HEK293 (cell line): ENCODE results near the gene BST1.
A peak's percentile ranks its signal among the peaks of the same experiment; 100 is the strongest.

Experiments
- GLIS1 ChIP-seq: fragments of 450-650 bp; formaldehyde crosslinking; IDR thresholded peaks from 2 replicates; pipeline ENCODE4 v1.5.1; 2016; ENCODE audit warnings: missing biosample characterization, missing genetic modification characterization
- KLF1 ChIP-seq: fragments of 450-650 bp; formaldehyde crosslinking; IDR thresholded peaks from 2 replicates; pipeline ENCODE4 v1.5.1; 2016; ENCODE audit warnings: missing biosample characterization, missing genetic modification characterization
- MEIS1 ChIP-seq: sonication (generic); formaldehyde crosslinking; IDR thresholded peaks from 2 replicates; pipeline ENCODE4 v1.8.1; 2022; ENCODE audit warnings: missing genetic modification reagents, mild to moderate bottlenecking, borderline replicate concordance
- PRDM1 ChIP-seq: fragments of 450-650 bp; formaldehyde crosslinking; IDR thresholded peaks from 2 replicates; pipeline ENCODE4; 2016; ENCODE audit warnings: missing biosample characterization, missing genetic modification characterization
- PRDM10 ChIP-seq: fragments of 450-650 bp; formaldehyde crosslinking; IDR thresholded peaks from 2 replicates; pipeline ENCODE4 v1.5.1; 2016; ENCODE audit warnings: missing biosample characterization, missing genetic modification characterization
- SP3 ChIP-seq: fragments of 450-650 bp; formaldehyde crosslinking; IDR thresholded peaks from 2 replicates; pipeline ENCODE4 v1.5.1; 2016; ENCODE audit warnings: missing biosample characterization, missing genetic modification characterization
- YY1 ChIP-seq: fragments of 450-650 bp; formaldehyde crosslinking; IDR thresholded peaks from 2 replicates; pipeline ENCODE4 v1.5.1; 2018; ENCODE audit warnings: missing biosample characterization, missing genetic modification characterization
- ZFHX2 ChIP-seq: fragments of 450-650 bp; formaldehyde crosslinking; conservative IDR thresholded peaks from 2 replicates; pipeline ENCODE4 v1.5.1; 2016; ENCODE audit warnings: missing biosample characterization, missing genetic modification characterization
- ZNF132 ChIP-seq: fragments of 450-650 bp; formaldehyde crosslinking; IDR thresholded peaks from 2 replicates; pipeline ENCODE4 v1.5.1; 2017; ENCODE audit warnings: missing biosample characterization, missing genetic modification characterization, borderline replicate concordance
- ZNF16 ChIP-seq: fragments of 450-650 bp; formaldehyde crosslinking; IDR thresholded peaks from 2 replicates; pipeline ENCODE4 v1.5.1; 2016; ENCODE audit warnings: low read depth, missing biosample characterization, missing genetic modification characterization
- ZNF175 ChIP-seq: fragments of 450-650 bp; formaldehyde crosslinking; IDR thresholded peaks from 2 replicates; pipeline ENCODE4 v1.5.1; 2016; ENCODE audit warnings: missing biosample characterization, missing genetic modification characterization
- ZNF202 ChIP-seq: fragments of 450-650 bp; formaldehyde crosslinking; IDR thresholded peaks from 2 replicates; pipeline ENCODE4 v1.5.1; 2016; ENCODE audit warnings: missing biosample characterization, missing genetic modification characterization, borderline replicate concordance
- ZNF214 ChIP-seq: fragments of 450-650 bp; formaldehyde crosslinking; IDR thresholded peaks from 2 replicates; pipeline ENCODE4 v1.5.1; 2017; ENCODE audit warnings: missing biosample characterization, mild to moderate bottlenecking, missing genetic modification characterization, borderline replicate concordance
- ZNF223 ChIP-seq: fragments of 450-650 bp; formaldehyde crosslinking; IDR thresholded peaks from 2 replicates; pipeline ENCODE4 v1.5.1; 2016; ENCODE audit warnings: missing biosample characterization, missing genetic modification characterization
- ZNF311 ChIP-seq: fragments of 450-650 bp; formaldehyde crosslinking; IDR thresholded peaks from 2 replicates; pipeline ENCODE4 v1.5.1; 2017; ENCODE audit warnings: missing biosample characterization, missing genetic modification characterization, borderline replicate concordance
- ZNF366 ChIP-seq: fragments of 450-650 bp; formaldehyde crosslinking; conservative IDR thresholded peaks from 2 replicates; pipeline ENCODE4 v1.5.1; 2016; ENCODE audit warnings: missing biosample characterization, missing genetic modification characterization
- ZNF433 ChIP-seq: fragments of 450-650 bp; formaldehyde crosslinking; IDR thresholded peaks from 2 replicates; pipeline ENCODE4 v1.5.1; 2016; ENCODE audit warnings: missing biosample characterization, missing genetic modification characterization, low read depth
- ZNF48 ChIP-seq: fragments of 450-650 bp; formaldehyde crosslinking; IDR thresholded peaks from 2 replicates; pipeline ENCODE4 v1.5.1; 2016; ENCODE audit warnings: missing biosample characterization, missing genetic modification characterization
- ZNF558 ChIP-seq: fragments of 450-650 bp; formaldehyde crosslinking; IDR thresholded peaks from 2 replicates; pipeline ENCODE4 v1.5.1; 2016; ENCODE audit warnings: missing biosample characterization, missing genetic modification characterization
- ZNF585B ChIP-seq: fragments of 450-650 bp; formaldehyde crosslinking; IDR thresholded peaks from 2 replicates; pipeline ENCODE4 v1.5.1; 2016; ENCODE audit warnings: missing biosample characterization, missing genetic modification characterization
- ZNF624 ChIP-seq: fragments of 450-650 bp; formaldehyde crosslinking; IDR thresholded peaks from 2 replicates; pipeline ENCODE4 v1.5.1; 2017; ENCODE audit warnings: missing biosample characterization, missing genetic modification characterization
- ZNF626 ChIP-seq: fragments of 450-650 bp; sonication (Bioruptor Pico); formaldehyde crosslinking; IDR thresholded peaks from 2 replicates; pipeline ENCODE4 v1.5.1; 2018; ENCODE audit warnings: missing biosample characterization, missing genetic modification characterization, inconsistent platforms
- ZNF660 ChIP-seq: fragments of 450-650 bp; IDR thresholded peaks from 2 replicates; pipeline ENCODE4 v1.5.1; 2018; ENCODE audit warnings: missing biosample characterization, mild to moderate bottlenecking, missing genetic modification characterization
- ZNF664 ChIP-seq: fragments of 450-650 bp; formaldehyde crosslinking; IDR thresholded peaks from 2 replicates; pipeline ENCODE4 v1.5.1; 2016; ENCODE audit warnings: missing biosample characterization, missing genetic modification characterization
- ZSCAN18 ChIP-seq: fragments of 450-650 bp; formaldehyde crosslinking; IDR thresholded peaks from 2 replicates; pipeline ENCODE4 v1.5.1; 2016; ENCODE audit warnings: missing biosample characterization, missing genetic modification characterization
- ZSCAN23 ChIP-seq: fragments of 450-650 bp; formaldehyde crosslinking; IDR thresholded peaks from 2 replicates; pipeline ENCODE4 v1.5.1; 2016; ENCODE audit warnings: missing biosample characterization, missing genetic modification characterization
- ZSCAN5A ChIP-seq: fragments of 450-650 bp; formaldehyde crosslinking; IDR thresholded peaks from 2 replicates; pipeline ENCODE4 v1.5.1; 2016; ENCODE audit warnings: missing biosample characterization, missing genetic modification characterization
- TF ChIP-seq, protein P1 (sequence below): fragments of 450-650 bp; formaldehyde crosslinking; conservative IDR thresholded peaks from 2 replicates; pipeline ENCODE4 v1.5.1; 2016; ENCODE audit warnings: low read depth, missing biosample characterization, missing genetic modification characterization

BST1 gene

GRCh38 chr4:15655223-15656037 lies 47.4 kb upstream of the BST1 start, which contains the start of gene FBXL5 (continued):
- TF ChIP-seq PRDM10 (tag by site-specific recombination) (no peak), ZNF132 (tag by site-specific recombination) (no peak), ZNF660 (peak; percentile 4; the same call in 1 of the 2 replicates), ZFHX2 (peak; percentile 37; the same call in 1 of the 2 replicates), ZSCAN18 (tag by site-specific recombination) (no peak), ZNF175 (tag by site-specific recombination) (no peak), KLF1 (no peak), PRDM1 (peak; percentile 91), ZNF558 (tag by site-specific recombination) (no peak), ZNF16 (tag by site-specific recombination) (no peak), SP3 (tag by site-specific recombination) (no peak), GLIS1 (tag by site-specific recombination) (no peak), MEIS1 (CRISPR knock-in tag) (no peak), ZNF626 (tag by site-specific recombination) (no peak), ZNF48 (tag by site-specific recombination) (no peak), ZNF585B (tag by site-specific recombination) (no peak), ZNF223 (tag by site-specific recombination) (no peak), ZSCAN23 (no peak), ZNF366 (tag by site-specific recombination) (no peak), ZNF214 (tag by site-specific recombination) (no peak), ZNF664 (tag by site-specific recombination) (no peak), YY1 (tag by site-specific recombination) (peak; percentile 81), ZNF433 (tag by site-specific recombination) (no peak), ZNF202 (tag by site-specific recombination) (peak; percentile 92; the same call in 1 of the 2 replicates), ZNF311 (tag by site-specific recombination) (no peak), ZSCAN5A (no peak), ZNF624 (tag by site-specific recombination) (no peak)
- TF ChIP-seq, protein P1, sequence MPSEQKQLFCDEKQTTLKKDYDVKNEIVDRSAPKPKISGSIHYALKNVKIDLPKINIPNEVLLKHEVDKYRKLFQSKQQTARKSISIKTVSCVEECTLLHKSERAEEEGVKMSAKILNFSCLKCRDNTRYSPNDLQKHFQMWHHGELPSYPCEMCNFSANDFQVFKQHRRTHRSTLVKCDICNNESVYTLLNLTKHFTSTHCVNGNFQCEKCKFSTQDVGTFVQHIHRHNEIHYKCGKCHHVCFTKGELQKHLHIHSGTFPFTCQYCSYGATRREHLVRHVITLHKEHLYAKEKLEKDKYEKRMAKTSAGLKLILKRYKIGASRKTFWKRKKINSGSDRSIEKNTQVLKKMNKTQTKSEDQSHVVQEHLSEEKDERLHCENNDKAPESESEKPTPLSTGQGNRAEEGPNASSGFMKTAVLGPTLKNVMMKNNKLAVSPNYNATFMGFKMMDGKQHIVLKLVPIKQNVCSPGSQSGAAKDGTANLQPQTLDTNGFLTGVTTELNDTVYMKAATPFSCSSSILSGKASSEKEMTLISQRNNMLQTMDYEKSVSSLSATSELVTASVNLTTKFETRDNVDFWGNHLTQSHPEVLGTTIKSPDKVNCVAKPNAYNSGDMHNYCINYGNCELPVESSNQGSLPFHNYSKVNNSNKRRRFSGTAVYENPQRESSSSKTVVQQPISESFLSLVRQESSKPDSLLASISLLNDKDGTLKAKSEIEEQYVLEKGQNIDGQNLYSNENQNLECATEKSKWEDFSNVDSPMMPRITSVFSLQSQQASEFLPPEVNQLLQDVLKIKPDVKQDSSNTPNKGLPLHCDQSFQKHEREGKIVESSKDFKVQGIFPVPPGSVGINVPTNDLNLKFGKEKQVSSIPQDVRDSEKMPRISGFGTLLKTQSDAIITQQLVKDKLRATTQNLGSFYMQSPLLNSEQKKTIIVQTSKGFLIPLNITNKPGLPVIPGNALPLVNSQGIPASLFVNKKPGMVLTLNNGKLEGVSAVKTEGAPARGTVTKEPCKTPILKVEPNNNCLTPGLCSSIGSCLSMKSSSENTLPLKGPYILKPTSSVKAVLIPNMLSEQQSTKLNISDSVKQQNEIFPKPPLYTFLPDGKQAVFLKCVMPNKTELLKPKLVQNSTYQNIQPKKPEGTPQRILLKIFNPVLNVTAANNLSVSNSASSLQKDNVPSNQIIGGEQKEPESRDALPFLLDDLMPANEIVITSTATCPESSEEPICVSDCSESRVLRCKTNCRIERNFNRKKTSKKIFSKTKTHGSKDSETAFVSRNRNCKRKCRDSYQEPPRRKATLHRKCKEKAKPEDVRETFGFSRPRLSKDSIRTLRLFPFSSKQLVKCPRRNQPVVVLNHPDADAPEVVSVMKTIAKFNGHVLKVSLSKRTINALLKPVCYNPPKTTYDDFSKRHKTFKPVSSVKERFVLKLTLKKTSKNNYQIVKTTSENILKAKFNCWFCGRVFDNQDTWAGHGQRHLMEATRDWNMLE (tag by site-specific recombination): 0 out of 2 replicates have a peak, but pooled peaks have one; percentile 25
